ENCODE measurements around the gene BTG1.

Gene BTG1

GRCh38 chr12:92145731-92146496 is at the start of gene BTG1:
Gene BTG1 (minus strand): TSS chr12:92145846. CDS start chr12:92145535, 311 bp downstream.
- DNase-seq = peak; percentile 90

- DNase-seq = no peak
Observed at GRCh38 chr12:92194561-92194960, 48.9 kb upstream of the BTG1 start.

DNA sequence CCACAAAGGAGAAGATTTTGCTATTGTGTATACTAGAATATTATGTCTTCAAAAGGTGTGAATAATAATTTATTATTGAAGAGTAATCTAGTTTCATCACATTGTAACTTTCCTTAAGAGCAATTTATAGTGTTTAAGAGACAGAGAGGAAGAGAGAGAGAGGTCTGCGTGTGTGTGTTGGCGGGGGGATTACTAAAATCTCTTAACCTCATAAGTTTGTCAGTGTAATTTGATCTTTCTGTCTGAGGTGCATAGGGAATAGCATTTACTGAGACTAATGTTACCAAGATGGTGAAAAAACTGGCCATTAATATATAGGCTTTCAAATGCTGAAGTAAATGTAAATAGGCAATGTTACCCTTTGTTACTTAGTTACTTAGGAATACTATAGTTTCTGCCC is 48.2 kb upstream of the BTG1 start:
- DNase-seq = no peak

GRCh38 chr12:92193063-92193462 is 47.4 kb upstream of the BTG1 start:
- DNase-seq = no peak

DNA sequence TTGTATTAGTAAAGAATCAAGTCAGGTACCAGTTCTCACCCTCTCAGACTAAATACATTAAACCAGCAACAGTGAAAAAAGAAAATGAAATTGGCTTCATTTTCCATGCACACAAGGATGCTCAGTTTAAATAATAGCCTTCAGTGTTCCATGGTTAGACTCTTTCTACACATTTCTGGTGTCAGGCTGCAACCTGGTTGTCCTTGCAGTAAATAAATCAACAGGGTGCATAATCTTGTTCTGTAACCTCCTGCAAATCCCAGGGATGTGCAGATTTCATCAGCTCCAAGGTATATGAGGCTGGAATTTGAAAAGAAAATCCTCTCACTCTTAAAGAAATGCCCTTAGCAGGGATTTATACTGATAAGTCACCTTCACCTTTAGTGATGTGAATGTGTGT is 46.7 kb upstream of the BTG1 start:
- DNase-seq = no peak

GRCh38 chr12:92191061-92191460 is 45.4 kb upstream of the BTG1 start:
- DNase-seq = no peak

DNA sequence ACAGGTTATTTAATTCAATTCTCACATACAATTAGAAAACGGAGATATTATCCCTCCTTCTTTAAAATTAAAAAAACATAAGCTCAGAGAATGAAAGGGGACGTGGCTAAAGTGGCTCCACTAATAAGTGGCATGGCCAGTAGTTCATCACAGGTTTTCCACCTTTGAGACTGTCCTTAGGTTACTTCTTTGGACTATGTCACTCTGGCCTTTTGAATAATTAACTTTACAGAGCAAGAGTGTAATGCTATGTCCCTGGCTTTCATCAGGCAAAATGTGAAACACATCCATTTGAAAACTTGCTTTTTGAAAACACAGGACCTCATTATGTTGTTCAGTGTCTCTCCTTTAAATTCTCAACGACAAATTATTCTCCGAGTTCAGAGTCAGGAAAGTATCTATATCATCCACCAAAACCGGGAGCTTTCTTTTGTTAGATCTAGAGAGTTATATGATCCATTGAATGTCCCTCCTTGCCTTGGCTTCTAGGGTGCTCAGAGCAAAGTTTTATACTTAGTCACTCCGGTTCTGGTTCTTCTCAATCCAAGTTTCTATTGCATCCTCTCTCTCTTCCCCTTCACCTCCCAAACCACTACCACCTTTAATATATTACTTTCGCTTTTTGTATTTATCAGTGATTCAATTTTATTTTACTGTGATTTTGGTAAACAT is 43.0 kb upstream of the BTG1 start:
- no peak for DNase-seq

DNA sequence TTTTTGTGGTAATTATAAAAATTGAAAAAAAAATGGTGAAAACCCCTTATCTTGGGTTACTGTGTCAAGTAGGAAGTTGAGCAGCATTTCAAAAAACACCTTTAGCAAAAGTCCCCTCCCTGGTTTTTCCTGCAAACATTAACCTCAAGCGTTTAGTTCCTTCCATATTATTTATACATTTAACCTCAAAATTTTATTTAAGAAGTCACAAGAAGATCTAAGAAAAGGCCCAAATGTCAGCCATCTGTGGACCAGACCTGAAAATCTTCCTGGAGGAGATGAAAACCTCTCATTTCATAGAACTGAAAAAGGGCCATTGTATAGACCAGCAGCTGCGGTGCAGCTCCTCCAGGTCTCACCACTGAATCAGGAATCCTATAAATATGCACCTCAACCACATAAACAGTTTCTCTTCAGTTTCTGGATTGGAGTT is 40.4 kb upstream of the BTG1 start:
- no peak for DNase-seq

DNA sequence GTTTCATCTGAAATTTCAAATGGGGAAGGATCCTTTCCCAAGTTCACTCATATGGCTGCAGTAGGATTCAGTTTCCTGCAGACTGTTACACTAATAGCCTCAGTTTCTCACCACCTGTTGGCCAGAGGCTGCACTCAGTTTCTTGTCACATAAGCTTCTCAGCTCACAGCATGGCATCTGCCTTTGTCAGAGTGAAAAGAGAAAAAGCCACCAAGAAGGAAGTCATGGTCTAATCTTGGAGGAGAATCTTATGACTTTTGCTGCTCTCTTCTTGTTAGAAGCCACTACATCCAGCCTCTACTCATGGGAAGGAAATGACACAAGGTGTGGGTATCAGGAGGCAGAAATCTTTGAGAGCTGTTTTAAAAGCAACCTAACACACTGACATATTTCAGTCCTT is 39.4 kb upstream of the BTG1 start:
- DNase-seq = no peak

DNA sequence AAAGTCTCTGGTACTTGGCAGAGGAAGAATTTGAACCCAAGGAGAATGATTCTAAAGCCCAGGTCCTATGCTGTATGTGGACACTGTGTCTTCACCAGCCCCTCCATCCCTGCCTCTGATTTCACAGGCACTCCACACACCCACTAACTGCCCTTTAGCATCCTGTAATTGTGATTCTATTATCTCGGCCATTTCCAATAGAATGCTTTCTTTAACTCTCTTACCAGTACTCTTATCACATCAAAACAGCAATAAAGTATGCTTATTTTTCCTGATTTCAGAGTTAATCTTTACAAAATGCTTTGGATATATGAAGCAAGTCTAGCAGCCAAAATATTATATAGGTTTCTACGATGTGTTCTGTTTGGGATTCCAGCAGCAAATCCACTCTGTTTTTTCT is 37.9 kb upstream of the BTG1 start:
- no peak for DNase-seq

DNA sequence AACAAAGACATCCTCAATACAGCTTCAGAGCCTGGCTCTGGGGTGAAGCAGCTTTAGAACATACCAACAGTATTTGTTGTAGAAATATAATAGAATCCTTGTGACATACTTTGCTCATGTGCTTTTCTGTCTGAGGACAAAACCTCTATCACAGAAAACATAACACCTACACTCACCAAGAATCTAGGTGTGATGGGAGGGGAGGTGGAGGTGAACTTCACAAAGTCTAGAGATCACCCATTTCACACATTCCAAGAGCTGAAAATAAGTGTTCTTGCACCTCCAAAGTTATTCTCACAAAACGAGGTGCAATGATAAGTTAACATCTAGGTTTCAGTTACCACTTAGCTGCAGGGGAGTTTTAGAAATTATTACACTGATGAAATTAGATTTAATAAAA is 32.7 kb upstream of the BTG1 start:
- DNase-seq = no peak

GRCh38 chr12:92176646-92177045 is 31.0 kb upstream of the BTG1 start:
- no peak for DNase-seq

- no peak for DNase-seq
Observed at GRCh38 chr12:92175961-92176360, 30.3 kb upstream of the BTG1 start.

DNA sequence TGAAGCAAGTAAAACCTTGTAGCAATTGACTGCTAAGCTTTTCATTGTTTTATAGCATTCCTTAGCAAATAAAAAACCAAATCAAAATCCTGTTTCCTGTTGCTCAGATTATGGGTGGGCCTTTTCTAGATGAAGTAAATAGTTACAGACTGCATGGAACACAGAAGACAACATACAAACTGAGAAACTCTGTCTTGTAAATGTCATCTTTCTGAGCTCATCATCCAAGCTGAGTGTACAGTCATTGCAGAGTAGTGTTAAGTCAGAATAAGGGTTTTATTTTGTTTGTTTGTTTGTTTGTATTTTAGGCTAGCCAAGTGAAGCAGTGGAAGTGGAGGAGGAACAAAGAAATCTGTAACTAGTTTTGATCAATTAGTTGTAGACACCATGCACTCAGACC is 24.4 kb upstream of the BTG1 start:
- DNase-seq = no peak

DNA sequence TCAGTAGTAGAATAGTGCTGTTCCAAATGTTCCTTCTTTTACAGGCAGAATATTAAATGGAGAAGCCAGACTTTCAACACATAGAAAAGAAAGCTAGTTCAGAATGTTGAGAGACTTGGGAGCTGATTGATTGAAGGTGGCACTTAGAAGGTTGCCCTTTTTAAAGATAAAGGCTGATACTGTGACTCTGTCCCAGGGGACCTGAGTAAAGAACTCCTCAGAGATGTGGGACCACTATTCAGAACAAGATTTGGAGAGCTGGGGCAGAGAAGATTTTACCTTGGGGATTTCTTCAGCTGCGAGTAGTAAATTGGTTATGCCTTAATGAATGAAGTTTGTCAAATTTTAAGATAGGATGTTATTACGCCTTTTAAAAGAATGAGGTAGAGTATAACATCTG is 21.4 kb upstream of the BTG1 start:
- no peak for DNase-seq

DNA sequence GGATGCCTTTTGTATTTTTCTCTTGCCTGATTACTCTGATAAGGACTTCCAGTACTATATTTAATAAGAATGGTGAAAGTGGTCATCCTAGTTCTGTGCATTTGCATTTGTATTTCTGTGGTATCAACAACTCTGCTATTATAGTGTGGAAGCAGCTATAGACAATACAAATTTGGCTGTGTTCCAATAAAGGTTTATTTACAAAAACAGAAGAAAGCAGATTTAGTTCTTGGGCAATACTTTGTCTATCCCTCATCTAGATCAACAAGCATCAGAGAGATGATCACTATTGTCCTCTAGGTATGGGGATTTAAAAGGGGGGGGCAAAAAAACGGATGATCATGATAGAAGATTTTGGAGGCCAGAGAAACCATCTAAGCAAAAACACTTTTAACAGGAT is 19.1 kb upstream of the BTG1 start:
- no peak for DNase-seq

DNA sequence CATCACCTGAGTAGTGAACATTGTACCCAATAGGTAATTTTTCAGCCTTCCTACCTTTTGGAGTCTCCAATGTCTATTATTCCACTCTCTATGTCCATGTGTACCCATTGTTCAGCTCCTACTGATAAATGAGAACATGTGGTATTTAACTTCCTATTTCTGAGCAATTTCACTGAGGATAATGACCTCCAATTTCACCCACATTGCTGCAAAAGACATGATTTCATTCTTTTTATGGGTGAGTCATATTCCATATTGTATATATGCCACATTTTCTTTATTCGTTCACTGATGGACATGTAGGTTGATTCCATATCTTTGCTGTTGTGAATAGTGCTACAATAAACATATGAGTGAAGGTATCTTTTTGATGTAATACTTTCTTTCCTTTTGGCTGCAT is 16.4 kb upstream of the BTG1 start:
- no peak for DNase-seq

GRCh38 chr12:92158796-92159439 is 13.3 kb upstream of the BTG1 start:
- DNase-seq = no peak

DNA sequence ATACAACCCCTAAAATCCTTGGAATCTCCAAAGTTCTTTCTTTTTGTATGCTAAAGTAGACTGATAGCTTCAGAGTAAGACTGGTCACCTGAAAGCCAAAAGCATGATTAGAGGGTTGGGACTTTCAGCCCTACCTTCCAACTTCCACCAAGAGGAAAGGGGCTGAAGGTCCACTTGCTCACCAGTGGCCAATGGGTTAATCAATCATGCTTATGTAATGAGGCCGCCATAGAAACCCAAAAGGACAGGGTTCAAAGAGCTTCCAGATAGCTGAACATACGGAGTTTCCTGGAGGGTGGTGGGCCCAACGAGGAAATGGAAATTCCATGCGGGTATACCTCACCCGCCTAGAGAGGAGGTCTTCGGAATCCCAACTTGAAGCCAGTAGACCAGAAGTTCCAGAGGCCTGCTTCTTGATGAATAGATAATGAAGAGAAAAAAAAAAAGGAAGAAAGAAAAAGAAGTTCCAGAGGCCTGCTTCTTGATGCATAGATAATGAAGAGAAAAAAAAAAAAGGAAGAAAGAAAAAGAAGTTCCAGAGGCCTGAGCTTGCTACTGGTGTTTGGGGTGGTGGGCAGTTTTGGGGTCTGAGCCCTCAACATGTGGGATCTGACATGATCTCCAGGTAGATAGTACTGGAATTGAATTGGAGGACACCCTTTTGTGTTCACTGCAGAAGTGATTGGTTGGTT is 11.2 kb upstream of the BTG1 start:
- no peak for DNase-seq

GRCh38 chr12:92156139-92156538 is 10.5 kb upstream of the BTG1 start:
- no peak for DNase-seq

DNA sequence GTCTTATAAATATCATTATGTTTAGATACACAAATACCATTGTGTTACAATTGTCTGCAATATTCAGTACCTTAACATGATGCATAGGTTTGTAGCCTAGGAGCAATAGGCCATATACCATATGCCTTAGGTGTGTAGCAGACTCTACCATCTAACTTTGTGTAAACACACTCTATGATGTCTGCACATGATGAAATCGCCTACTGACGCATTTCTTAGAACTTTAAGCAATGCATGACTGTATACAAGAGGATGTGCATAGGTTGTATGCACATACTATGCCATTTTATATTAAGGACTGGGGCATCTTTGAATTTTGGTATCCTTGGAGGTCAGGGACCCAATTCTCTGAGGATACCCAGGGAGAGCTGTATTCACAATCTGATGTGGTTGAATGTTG is 10.1 kb upstream of the BTG1 start:
- DNase-seq = no peak

GRCh38 chr12:92151916-92152315 is 6.3 kb upstream of the BTG1 start:
- DNase-seq = no peak

DNA sequence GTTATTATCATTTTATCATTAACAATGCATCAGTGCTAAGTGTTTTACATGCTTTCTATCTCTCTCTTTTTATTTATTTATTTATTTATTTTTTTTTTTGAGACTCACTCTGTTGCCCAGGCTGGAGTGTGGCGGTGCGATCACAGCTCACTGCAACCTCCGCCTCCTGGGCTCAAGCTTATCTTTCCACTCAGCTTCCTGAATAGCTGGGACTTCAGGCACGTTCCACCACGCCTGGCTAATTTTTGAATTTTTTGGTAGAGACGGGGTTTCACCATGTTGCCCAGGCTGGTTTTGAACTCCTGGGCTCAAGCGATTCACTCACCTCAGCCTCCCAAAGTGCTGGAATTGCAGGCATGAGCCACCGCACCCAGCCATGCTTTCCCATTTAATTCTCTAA is 3.9 kb upstream of the BTG1 start:
- DNase-seq = no peak

DNA sequence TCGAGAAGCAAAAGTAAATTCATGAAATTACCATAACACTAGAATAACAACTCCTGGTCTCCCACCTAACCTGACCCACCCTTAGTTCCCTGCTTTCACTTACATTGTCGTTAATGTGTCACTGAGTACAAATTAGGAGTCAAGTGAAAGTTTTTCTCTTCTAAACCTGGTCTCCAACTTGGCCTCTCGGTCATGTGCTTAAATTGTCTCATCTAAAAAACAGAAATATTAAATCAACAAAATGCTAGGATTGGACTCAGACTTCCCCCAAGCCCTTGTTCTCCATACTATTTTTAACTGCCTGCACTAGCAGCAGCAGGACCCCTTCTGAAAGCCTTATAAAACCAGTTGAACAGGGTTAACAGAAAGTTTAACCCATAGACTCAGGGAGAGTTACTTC is 1.8 kb upstream of the BTG1 start:
- no peak for DNase-seq
